ENCODE data around the gene SMAD4. TPM values are rescaled to one million over a fixed set of nuclear protein-coding genes. Genes with fewer than 3 reads are reported as not detected.

SMAD4 gene
- total and polyA plus RNA-seq, 2 donors (not counting 1 experiment from before 2014, with no cell fraction given), result 34.8 to 136 TPM

- peaks cover 0 to 5% (median 0%) of the 10 kb centered on the region in 3 donors for H3K9me3 ChIP-seq (ENCODE audit: control extremely low read depth in 1 of 3, control insufficient read depth in 2 of 3, insufficient read depth in 1 of 3, low read length in 2 of 3)
- H4K20me1 ChIP-seq (ENCODE audit: control insufficient read depth, insufficient read depth, low read length, poor library complexity, severe bottlenecking), result no peaks in the 10 kb centered on the region
- no peak overlapping the region for H2AFZ ChIP-seq (ENCODE audit: insufficient read depth, low read depth, low read length, poor library complexity, severe bottlenecking)
- DNase-seq, result no peak
- no peaks in the 10 kb centered on the region for H3K9me3 Mint-ChIP-seq (ENCODE audit: insufficient read depth)
- H3K79me2 ChIP-seq (ENCODE audit: control insufficient read depth, insufficient read depth, low read length), result no peaks in the 10 kb centered on the region
- no peaks in the 10 kb centered on the region for H3K27me3 Mint-ChIP-seq
- no peak for ATAC-seq (ENCODE audit: low read depth)
- intact Hi-C loops (cut with micrococcal nuclease), result no loop called here
- CTCF ChIA-PET, result interaction anchor here (0.9 to 3.4 kb wide), 4 partner anchors 273 to 1180 kb away, joined by 3 to 14 read pairs (median 7); no protein-coding TSS in a partner anchor
- H3K4me1 Mint-ChIP-seq, result peaks cover 9% of the 10 kb centered on the region
- H3K4me3 Mint-ChIP-seq, result no peak overlapping the region
- no peak for TF ChIP-seq EZH2 (IDR thresholded peaks at IDR 0.05; ENCODE audit: borderline replicate concordance, insufficient read depth, low read depth, low read length, poor library complexity, severe bottlenecking)
- TF ChIP-seq, protein P1, sequence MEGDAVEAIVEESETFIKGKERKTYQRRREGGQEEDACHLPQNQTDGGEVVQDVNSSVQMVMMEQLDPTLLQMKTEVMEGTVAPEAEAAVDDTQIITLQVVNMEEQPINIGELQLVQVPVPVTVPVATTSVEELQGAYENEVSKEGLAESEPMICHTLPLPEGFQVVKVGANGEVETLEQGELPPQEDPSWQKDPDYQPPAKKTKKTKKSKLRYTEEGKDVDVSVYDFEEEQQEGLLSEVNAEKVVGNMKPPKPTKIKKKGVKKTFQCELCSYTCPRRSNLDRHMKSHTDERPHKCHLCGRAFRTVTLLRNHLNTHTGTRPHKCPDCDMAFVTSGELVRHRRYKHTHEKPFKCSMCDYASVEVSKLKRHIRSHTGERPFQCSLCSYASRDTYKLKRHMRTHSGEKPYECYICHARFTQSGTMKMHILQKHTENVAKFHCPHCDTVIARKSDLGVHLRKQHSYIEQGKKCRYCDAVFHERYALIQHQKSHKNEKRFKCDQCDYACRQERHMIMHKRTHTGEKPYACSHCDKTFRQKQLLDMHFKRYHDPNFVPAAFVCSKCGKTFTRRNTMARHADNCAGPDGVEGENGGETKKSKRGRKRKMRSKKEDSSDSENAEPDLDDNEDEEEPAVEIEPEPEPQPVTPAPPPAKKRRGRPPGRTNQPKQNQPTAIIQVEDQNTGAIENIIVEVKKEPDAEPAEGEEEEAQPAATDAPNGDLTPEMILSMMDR (IDR thresholded peaks at IDR 0.05), result no peak
- POLR2A ChIA-PET, result no interaction called here
- no peak overlapping the region for H3K27ac Mint-ChIP-seq
- H3K4me3 ChIP-seq (ENCODE audit: control extremely low read depth in 1 of 5, extremely low read depth in 1 of 5, insufficient read depth in 1 of 5, low read depth in 2 of 5, low read length in 4 of 5), result no peak overlapping the region
- H3K9ac ChIP-seq (ENCODE audit: low read length), result no peak overlapping the region
- H3K4me1 ChIP-seq (ENCODE audit: control insufficient read depth in 2 of 2, insufficient read depth in 2 of 2, low read length in 2 of 2), result peaks cover 8 to 18% of the 10 kb centered on the region in 2 donors
- H3K27me3 ChIP-seq (replicated peaks in 1 of 4; ENCODE audit: control extremely low read depth in 1 of 4, control insufficient read depth in 3 of 4, insufficient read depth in 4 of 4, low read length in 3 of 4), result no peaks in the 10 kb centered on the region
- WGBS (ENCODE audit: insufficient coverage), result 97% methylated on average over 3 of the region's 5 CpGs
- H3K4me2 ChIP-seq (replicated peaks; ENCODE audit: low read depth, low read length, poor library complexity, severe bottlenecking), result no peak overlapping the region
- H3K27ac ChIP-seq (ENCODE audit: low read length in 2 of 2), result no peak overlapping the region
- H3K36me3 ChIP-seq (replicated peaks in 1 of 2; ENCODE audit: control extremely low read depth in 1 of 2, control insufficient read depth in 1 of 2, extremely low read depth in 1 of 2, insufficient read depth in 2 of 2, low read length in 1 of 2), result no peaks in the 10 kb centered on the region
Observed at GRCh38 chr18:51108330-51108729, 78.3 kb downstream of the SMAD4 start.

DNA sequence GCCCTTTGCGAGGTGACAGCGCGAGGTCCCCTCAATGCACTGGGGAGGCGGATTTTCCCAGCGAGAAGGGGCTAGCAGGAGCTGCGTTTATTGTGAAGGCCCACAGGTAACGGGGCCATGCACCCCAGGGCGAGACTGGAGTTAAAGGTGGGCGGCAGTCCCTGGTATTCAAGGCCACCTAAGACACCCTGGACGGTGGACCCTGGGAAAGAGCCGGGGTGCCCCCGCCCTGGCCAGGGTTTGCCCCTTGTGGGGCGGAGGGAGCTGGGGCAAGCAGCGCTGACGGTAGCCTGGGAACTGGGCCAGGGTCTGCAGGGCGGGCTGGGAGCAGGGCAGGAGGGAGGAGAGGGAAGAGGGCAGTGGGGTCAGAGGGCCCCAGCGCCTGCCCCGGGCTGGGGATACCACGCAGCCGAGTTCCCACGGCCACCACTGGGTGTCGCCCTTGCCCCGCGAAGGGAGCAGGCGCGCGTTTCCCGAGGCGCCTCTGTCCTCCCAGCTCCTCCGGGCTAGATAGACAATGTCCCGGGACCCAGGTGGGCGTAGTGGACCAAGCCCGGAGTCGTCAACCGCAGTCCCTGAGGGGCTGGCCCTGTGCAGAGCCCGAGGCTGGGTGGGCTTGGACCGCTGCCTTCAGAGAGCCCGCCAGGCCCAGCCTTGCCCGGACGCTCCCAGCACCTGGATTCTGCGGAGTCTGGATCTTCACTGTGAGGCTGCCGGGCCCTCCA, 80.2 kb downstream of the SMAD4 start:
- intact Hi-C loops (cut with micrococcal nuclease), result loop anchor here (1.0 kb wide), 1 partner anchor 274 kb away; no protein-coding TSS in a partner anchor
- no peaks in the 10 kb centered on the region for H3K27me3 Mint-ChIP-seq
- H3K9me3 Mint-ChIP-seq (ENCODE audit: insufficient read depth), result no peaks in the 10 kb centered on the region
- Histone ChIP-seq H3K4me1 (ENCODE audit: control insufficient read depth in 2 of 2, insufficient read depth in 2 of 2, low read length in 2 of 2) (peaks cover 8 to 18% of the 10 kb centered on the region in 2 donors), H4K20me1 (ENCODE audit: control insufficient read depth, insufficient read depth, low read length, poor library complexity, severe bottlenecking) (no peaks in the 10 kb centered on the region), H2AFZ (ENCODE audit: insufficient read depth, low read depth, low read length, poor library complexity, severe bottlenecking) (peak overlapping the region; percentile 3), H3K4me3 (ENCODE audit: control extremely low read depth in 1 of 5, extremely low read depth in 1 of 5, insufficient read depth in 1 of 5, low read depth in 2 of 5, low read length in 4 of 5) (no peak overlapping the region), H3K9me3 (ENCODE audit: control extremely low read depth in 1 of 3, control insufficient read depth in 2 of 3, insufficient read depth in 1 of 3, low read length in 2 of 3) (peaks cover 0 to 5% (median 0%) of the 10 kb centered on the region in 3 donors), H3K36me3 (replicated peaks in 1 of 2; ENCODE audit: control extremely low read depth in 1 of 2, control insufficient read depth in 1 of 2, extremely low read depth in 1 of 2, insufficient read depth in 2 of 2, low read length in 1 of 2) (no peaks in the 10 kb centered on the region), H3K4me2 (replicated peaks; ENCODE audit: low read depth, low read length, poor library complexity, severe bottlenecking) (peak overlapping the region; percentile 45), H3K9ac (ENCODE audit: low read length) (no peak overlapping the region), H3K79me2 (ENCODE audit: control insufficient read depth, insufficient read depth, low read length) (no peaks in the 10 kb centered on the region), H3K27me3 (replicated peaks in 1 of 4; ENCODE audit: control extremely low read depth in 1 of 4, control insufficient read depth in 3 of 4, insufficient read depth in 4 of 4, low read length in 3 of 4) (no peaks in the 10 kb centered on the region), H3K27ac (ENCODE audit: low read length in 2 of 2) (no peak overlapping the region)
- DNase-seq (peak; percentile 68), ATAC-seq (ENCODE audit: low read depth) (peak; percentile 78)
- POLR2A ChIA-PET, result interaction anchor here (0.6 to 1.0 kb wide), 2 partner anchors 42 to 87 kb away, joined by 3 to 11 read pairs; partner anchors contain the start of gene MEX3C
- no peak overlapping the region for H3K27ac Mint-ChIP-seq
- H3K4me1 Mint-ChIP-seq, result peaks cover 9% of the 10 kb centered on the region
- TF ChIP-seq EZH2 (IDR thresholded peaks at IDR 0.05; ENCODE audit: borderline replicate concordance, insufficient read depth, low read depth, low read length, poor library complexity, severe bottlenecking), result no peak
- TF ChIP-seq, protein P1 (IDR thresholded peaks at IDR 0.05), result peak; percentile 99
- 38% methylated on average over 40 of the region's 42 CpGs for WGBS (ENCODE audit: insufficient coverage)
- H3K4me3 Mint-ChIP-seq, result no peak overlapping the region
- CTCF ChIA-PET, result interaction anchor here (0.5 to 3.4 kb wide), 16 partner anchors 14 to 1178 kb away, joined by 3 to 14 read pairs (median 4); partner anchors contain the start of gene MRO
